HG03064 (cell line): ENCODE data around the gene CCDC91.
A peak's percentile ranks its signal among the peaks of the same experiment; 100 is the strongest.

Source experiments
- ATAC-seq: cut with Tn5 transposase; IDR thresholded peaks from one replicate; pipeline ENCODE4 v1.9.1; 2021; ENCODE audit warnings: low read depth; ENCODE audit not compliant: unreplicated experiment

Gene CCDC91, protein sequence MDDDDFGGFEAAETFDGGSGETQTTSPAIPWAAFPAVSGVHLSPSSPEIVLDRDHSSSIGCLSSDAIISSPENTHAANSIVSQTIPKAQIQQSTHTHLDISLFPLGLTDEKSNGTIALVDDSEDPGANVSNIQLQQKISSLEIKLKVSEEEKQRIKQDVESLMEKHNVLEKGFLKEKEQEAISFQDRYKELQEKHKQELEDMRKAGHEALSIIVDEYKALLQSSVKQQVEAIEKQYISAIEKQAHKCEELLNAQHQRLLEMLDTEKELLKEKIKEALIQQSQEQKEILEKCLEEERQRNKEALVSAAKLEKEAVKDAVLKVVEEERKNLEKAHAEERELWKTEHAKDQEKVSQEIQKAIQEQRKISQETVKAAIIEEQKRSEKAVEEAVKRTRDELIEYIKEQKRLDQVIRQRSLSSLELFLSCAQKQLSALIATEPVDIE

DNA sequence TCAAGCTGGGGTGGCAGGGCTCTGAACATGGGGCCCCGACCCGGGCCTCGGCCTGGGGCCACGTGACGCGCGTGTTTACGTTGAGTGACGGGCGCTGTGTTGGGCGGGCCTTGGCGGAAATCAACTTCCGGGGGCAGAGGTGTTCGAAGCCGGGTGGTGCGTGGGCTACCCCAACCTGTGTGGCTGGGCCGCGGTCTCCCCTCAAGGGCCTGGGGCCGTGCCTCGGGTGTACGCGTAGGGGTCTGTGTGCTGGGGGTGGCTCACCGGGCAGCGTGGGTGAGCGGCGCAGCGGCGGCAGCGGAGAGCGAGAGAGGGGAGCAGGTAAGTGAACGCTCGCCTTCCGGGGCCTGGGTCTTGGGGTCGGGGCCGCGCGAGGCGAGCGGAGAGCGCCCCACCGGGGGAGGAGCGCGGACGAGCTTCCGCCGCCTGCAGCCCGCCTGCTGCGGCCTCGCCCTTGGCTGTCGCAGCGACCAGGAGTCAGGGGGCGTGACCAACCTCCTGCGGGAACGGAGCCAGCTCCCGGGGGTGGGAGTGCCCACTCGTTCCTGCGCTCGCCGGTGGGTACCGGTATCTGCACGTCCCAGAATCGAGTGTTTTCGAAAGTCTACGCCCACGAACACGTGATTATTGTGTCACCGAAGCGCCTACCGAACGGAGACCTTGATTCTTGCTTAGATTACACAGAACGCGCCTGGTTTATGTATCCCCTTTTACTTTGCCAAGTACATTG is at the start of gene CCDC91:
CCDC91 (plus strand) TSS at position 136 of the 730 bp plus-strand sequence. CDS start 66,760 bp downstream, outside the sequence.
- ATAC-seq, result peak; percentile 94

GRCh38 chr12:28144059-28144458 is 46.2 kb upstream of the CCDC91 start:
- no peak for ATAC-seq

- ATAC-seq, result no peak
Observed at GRCh38 chr12:28144532-28144931, 45.7 kb upstream of the CCDC91 start.

GRCh38 chr12:28145216-28145615 is 45.0 kb upstream of the CCDC91 start:
- no peak for ATAC-seq

GRCh38 chr12:28149279-28149678 is 41.0 kb upstream of the CCDC91 start:
- ATAC-seq, result no peak

GRCh38 chr12:28156362-28156761 is 33.9 kb upstream of the CCDC91 start:
- no peak for ATAC-seq

- no peak for ATAC-seq
Observed at GRCh38 chr12:28156804-28157203, 33.5 kb upstream of the CCDC91 start.

DNA sequence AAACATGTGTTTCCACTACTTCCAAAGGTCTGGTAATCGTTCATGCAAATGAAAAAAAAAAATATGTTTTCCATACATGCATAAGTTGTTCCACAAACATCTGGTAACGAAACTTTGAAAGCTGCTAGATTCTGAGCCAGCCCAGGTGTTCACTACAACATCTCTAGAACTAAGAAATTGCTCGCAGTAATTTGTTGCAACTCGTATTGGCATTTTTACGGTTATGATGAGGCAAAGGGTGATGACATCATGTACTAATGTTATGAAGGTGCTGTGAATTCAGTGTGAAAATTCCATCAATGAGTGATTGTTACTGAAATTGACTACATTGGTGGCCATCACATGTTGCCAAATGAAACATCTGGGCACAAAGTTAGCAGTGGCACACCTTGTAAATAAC is 31.9 kb upstream of the CCDC91 start:
- no peak for ATAC-seq

- no peak for ATAC-seq
Observed at GRCh38 chr12:28159688-28160087, 30.6 kb upstream of the CCDC91 start.

DNA sequence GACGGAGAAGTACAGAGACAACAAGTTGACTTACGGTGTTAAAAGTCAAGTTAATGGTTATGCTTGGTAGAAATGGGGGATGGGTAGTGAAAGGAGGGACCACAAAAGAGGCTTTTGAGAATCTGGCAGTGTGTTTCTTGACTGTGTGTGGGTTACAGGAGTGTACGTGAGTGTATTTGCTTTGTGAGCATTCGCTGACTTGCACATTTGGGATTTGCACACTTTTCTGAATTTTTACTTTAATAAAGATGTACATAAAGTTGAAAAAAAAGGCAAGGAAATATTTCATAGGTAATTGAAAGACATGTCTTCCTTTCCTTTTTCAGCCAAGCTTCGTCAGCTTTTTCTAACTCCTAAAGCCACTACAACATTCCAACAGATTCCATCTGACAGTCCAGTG is 28.6 kb upstream of the CCDC91 start:
- ATAC-seq, result no peak

- ATAC-seq, result no peak
Observed at GRCh38 chr12:28162697-28163096, 27.6 kb upstream of the CCDC91 start.

DNA sequence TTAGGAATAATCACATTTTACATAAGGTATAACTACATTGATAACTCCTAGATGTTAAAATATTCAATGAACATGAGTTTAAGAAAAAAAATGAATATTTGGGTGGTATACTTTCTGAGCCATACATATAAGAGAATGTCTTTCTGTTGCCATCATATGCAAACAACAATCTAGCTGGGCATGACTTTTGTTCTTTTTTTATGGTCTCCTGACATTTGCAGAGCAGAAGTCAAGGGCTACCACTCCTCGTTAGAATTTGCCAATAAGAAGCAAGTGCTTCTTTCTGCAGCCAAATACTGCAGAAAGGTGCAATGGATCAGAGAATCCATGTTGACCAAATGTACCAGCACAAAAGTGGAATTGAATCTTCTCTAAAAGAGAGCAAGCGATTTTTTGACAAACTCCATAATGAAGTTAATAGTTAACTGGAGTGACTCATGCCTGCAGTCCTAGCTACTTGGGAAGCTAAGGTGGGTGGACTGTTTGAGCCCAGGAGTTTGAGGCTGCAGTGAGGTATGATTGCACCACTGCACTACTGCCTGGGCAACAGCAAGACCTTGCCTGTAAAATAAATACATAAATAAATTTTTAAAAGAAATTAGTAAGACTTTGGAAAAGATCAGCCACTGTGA is 25.5 kb upstream of the CCDC91 start:
- ATAC-seq, result no peak

GRCh38 chr12:28167981-28168485 is 22.2 kb upstream of the CCDC91 start:
- ATAC-seq, result no peak

GRCh38 chr12:28171356-28172060 is 18.7 kb upstream of the CCDC91 start:
- no peak for ATAC-seq

GRCh38 chr12:28172434-28173030 is 17.7 kb upstream of the CCDC91 start:
- ATAC-seq, result no peak

- no peak for ATAC-seq
Observed at GRCh38 chr12:28173440-28173839, 16.8 kb upstream of the CCDC91 start.

DNA sequence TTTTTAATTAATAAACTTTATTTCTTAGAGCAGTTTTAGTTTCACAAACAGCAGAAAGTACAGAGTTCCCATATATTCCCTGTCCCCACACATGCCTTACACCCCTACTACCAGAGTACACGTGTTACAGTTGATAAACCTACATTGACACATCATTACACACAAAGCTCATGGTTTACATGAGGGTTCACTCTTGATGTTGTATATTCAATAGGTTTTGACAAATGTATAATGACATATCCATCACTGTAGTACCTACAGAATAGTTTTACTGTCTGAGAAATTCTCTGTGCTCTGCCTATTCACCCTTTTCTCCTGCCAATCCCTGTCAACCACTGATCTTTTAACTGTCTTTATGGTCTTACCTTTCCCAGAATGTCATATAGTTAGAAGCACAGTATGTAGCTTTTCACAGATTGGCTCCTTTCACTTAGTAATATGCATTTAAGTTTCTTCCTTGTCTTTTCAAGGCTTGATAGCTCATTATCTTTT is 15.1 kb upstream of the CCDC91 start:
- ATAC-seq, result no peak

- ATAC-seq, result no peak
Observed at GRCh38 chr12:28176295-28176694, 14.0 kb upstream of the CCDC91 start.

GRCh38 chr12:28177461-28177860 is 12.8 kb upstream of the CCDC91 start:
- ATAC-seq, result no peak

GRCh38 chr12:28177905-28178304 is 12.4 kb upstream of the CCDC91 start:
- no peak for ATAC-seq
